GM21619 (cell line): ENCODE data around the gene MAML3.
A peak's percentile ranks its signal among the peaks of the same experiment; 100 is the strongest.

ENCODE experiments used
- ATAC-seq: cut with Tn5 transposase; IDR thresholded peaks from one replicate; pipeline ENCODE4 v1.9.1; 2021; ENCODE audit not compliant: unreplicated experiment

The MAML3 gene

GRCh38 chr4:139880841-139881240, 273.1 kb downstream of the MAML3 start:
- ATAC-seq = no peak

GRCh38 chr4:139878050-139878449, 275.9 kb downstream of the MAML3 start:
- no peak for ATAC-seq

DNA sequence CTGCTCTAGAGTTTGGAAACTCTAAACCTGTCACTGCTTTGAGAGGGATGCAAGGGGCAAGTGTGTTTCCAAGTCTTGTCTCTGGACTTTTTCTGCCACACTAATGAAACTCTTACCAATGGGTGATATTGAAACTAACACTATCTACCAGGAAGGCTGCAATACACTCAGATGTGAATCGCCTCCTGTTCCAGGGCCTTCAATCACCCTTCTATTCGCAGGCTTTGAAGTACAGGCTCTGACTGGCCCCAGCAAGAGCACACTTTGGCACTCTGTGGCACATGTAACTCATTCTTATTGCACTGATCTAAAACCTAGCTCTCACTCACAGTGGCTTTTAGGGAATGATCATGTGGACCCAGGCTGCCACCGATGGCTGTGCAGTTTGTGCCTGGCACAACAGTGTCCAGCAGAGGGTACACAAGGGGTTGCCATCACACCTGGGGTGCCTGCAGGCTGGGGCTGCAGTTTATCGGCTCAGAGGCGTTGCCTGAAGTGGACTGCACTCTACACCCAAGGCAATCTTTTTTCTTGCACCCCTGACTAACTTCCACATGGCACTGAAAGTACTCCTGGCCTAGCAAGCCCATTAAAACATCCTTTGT, 277.5 kb downstream of the MAML3 start:
- no peak for ATAC-seq

GRCh38 chr4:139875411-139875825, 278.6 kb downstream of the MAML3 start:
- no peak for ATAC-seq

GRCh38 chr4:139873111-139873860, 280.7 kb downstream of the MAML3 start:
- ATAC-seq = no peak

- ATAC-seq = no peak
Observed at GRCh38 chr4:139872274-139872673, 281.7 kb downstream of the MAML3 start.

DNA sequence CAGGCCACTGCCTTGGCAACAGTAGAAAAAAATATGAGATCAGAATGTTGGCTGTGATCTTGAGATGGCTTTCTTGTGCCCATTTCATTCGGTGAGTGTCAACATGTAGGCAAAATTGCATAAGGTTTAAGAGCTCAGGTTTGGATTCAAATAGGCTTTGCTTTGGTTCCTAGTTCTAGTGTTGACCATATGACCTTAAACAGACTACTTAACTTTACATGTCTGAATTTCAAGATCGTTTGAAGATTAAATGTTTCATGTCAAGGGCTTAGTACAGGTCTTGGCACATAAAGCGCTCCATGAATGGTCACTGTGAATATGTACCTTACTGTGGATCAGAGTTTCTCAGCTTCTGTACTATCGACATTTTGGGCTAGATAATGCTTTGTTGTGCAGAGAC, 284.2 kb downstream of the MAML3 start:
- no peak for ATAC-seq

- ATAC-seq = no peak
Observed at GRCh38 chr4:139866276-139866962, 287.6 kb downstream of the MAML3 start.

GRCh38 chr4:139865537-139865936, 288.4 kb downstream of the MAML3 start:
- ATAC-seq = no peak

DNA sequence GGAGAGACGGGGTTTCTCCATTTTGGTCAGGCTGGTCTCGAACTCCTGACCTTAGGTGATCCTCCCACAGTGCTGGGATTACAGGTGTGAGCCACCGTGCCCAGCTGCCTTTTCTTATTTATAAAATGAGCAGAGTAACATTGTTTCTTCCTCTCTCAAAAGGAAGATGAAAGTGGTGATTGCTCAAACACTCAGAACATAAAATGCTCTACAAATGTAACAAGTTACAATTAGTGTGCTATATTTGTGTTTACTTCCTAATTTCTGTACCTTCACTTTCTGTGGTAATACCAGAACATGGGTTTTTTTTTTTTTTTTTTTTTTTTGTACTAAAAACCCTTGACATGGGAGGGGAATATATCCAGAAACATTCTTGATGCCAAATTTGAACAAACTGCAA, 290.5 kb downstream of the MAML3 start:
- no peak for ATAC-seq

DNA sequence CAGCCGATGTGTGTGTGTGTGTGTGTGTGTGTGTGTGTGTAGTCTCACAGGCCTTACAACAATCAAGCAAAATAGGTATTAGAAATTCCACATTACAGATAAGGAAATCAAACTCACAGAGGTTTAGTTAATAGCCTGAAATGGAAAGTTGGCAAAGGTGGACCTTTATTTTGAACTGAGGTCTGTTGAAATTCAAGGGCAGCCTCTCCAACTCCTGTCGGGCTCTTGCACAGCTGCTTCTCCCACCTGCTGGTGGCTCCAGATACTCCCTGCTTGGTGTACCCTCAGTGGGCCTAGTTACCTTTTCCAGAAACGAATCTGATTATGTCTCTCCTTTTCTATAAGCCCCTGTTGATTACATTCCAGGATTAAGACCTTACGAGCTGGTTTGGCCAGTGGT, 292.5 kb downstream of the MAML3 start:
- no peak for ATAC-seq

DNA sequence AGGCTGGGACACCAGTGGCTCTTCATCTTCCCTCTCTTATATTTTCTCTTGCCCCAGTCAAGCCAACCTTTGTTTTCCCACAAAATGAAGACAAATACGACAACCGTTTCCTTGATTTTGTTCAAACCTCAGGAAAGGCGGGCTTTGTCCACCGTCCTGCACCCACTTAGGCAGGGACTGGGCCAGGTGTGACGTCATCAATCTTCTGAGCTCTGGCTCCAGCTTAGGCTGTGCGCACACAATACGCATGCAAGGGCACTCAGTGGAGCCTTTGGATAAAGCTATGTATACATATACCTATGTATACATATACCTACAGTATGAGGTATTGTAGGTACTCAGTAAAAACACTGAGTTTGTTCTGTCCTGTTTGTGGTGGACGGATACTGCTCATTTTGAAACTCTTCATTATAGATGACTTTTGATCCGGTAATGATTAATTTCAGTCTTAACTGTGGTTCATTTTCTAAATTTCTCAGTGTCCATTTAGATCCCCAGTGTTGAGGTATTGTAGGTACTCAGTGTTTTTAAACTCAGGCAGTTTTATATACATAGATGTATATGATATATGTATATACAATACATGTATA, 293.5 kb downstream of the MAML3 start:
- ATAC-seq = no peak

DNA sequence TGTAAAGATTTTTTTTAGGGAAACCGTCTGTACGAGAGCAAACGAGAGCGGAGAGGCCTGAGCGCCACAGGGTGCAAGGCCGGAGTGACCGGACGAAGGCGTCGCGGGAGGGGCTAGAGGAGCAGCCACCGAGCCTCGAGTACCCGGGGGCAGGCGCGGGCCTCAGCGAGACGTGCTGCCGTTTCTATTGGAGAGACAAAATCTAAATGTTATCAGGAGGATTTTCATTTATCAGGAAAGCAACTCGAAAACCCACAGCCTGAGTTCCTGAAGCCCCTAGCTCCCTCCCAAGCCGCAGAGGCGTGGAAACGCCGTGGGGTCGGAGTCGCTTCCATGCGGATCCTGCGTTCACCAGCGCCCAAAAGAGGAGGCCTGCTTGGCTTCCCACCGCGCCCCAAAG, 294.1 kb downstream of the MAML3 start:
- no peak for ATAC-seq

- peak; percentile 99 for ATAC-seq
Observed at GRCh38 chr4:139858436-139859205, 295.4 kb downstream of the MAML3 start.

GRCh38 chr4:139857977-139858376, 296.0 kb downstream of the MAML3 start:
- ATAC-seq = no peak

GRCh38 chr4:139857021-139857420, 297.0 kb downstream of the MAML3 start:
- ATAC-seq = no peak

DNA sequence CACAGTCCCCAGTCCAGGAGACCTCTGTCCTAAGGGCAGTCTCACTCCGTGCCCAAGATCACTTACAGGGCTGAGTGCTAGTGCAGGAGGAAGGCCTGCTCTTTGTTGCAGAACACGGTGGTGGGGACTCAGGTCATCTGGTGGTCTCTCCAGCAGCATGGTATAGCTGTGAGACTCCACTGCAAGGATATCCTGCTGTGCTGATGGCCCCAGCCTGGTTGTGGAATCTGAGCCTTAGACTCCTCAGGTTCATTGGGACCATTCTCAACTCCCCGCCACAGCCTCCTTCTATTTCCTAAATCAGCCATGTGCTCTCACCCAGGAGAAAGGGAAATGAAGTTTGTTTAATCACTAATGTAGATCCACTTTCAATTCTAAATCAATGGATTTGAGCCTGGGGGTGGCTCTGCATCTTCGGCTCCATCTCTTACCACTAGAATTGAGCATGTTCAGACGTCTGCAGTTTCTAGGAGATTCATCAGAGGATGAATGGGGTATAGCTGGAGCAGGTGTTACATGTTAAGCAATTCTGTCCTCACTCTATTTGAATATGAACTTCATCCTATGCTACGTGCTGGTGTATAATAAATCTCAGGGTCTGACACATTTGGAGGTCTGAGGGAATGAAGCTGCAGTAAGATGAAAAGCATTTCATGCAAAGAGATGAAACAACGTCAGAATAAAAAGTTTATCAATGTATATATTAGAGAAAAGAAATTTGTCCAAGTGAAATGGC, 299.1 kb downstream of the MAML3 start:
- ATAC-seq = no peak

DNA sequence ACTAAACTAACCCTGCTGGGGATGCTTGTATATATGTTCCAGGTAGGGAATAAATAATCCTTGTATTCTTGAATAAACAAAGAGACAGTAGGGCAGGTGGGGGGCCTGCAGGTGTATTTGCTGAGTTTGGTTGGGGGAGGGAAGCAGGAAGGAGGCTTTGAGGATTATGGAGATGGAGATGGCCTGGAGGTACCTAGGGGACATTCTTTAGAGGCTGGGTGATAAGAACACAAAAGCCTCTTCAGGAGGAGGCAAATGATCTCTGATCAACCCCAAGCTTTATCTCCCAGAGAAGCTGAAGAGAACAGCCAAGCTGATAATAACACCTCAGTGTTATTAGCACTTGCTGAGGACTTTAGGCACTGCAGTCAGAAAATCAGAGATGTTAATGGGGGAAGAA, 300.7 kb downstream of the MAML3 start:
- no peak for ATAC-seq

DNA sequence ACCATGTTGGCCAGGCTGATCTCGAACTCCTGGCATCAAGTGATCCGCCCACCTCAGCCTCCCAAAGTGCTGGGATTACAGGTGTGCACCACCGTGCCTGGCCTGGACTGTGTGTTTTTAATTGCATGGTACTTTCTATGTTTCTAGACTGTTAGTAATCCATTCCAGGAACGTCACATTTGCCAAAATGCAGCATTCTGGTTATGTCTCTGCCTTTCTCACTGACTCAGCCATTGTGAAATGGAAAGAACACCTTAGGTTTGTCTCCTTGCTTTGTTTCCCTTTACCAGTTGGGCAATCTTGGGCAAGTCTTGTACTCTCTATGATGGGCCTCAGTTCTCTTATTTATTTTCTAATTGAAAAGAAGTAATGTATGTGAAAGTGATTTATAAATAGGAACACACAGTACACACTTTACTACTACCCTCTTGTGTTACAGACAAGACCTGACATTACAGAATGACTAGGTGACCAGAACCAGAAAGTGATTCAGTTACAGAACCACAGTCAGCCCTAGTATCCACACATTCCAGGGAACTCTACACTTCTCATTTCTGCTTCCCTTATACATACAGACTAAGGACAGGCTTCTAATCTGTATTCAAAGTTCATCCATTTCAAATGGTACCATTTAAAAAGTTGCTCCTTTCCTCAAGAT, 301.2 kb downstream of the MAML3 start:
- ATAC-seq = no peak

- no peak for ATAC-seq
Observed at GRCh38 chr4:139851639-139852038, 302.3 kb downstream of the MAML3 start.
